Uterus (tissue), 4 donors: Measurements from ENCODE around the gene ATP6V1B1. TPM values are rescaled to one million over a fixed set of nuclear protein-coding genes. Genes with fewer than 3 reads are reported as not detected.

Source experiments
- DNase-seq, 2 donors: peaks; one replicate each; pipeline ENCODE4 v3.0.0-alpha.2; 2019 to 2020
- H3K27ac ChIP-seq, 2 donors: fragments of 200-600 bp; sonication (generic); 1 replicate in 1 of 2; 2 replicates in 1 of 2; pipeline ENCODE4 v1.5.1; 2016 to 2018
- H3K27me3 ChIP-seq, 2 donors: fragments of 200-600 bp; sonication (generic); one replicate each; pipeline ENCODE4 v1.5.1; 2018 to 2019; ENCODE audit warnings: control low read depth in 1 of 2
- H3K36me3 ChIP-seq, 2 donors: fragments of 200-600 bp; sonication (generic); one replicate each; pipeline ENCODE4 v1.5.1; 2019; ENCODE audit warnings: control low read depth in 1 of 2
- H3K4me1 ChIP-seq, 2 donors: fragments of 200-600 bp; sonication (generic); one replicate each; pipeline ENCODE4 v1.5.1; 2018 to 2019; ENCODE audit warnings: control low read depth in 1 of 2
- H3K4me3 ChIP-seq, 2 donors: fragments of 200-600 bp; sonication (generic); 1 replicate in 1 of 2; 2 replicates in 1 of 2; pipeline ENCODE4 v1.5.1; 2018 to 2019; ENCODE audit warnings: mild to moderate bottlenecking in 1 of 2
- H3K9me3 ChIP-seq, 2 donors: fragments of 200-600 bp; sonication (generic); one replicate each; pipeline ENCODE4 v1.5.1; 2019; ENCODE audit warnings: control low read depth in 1 of 2
- CTCF ChIP-seq, 4 experiments: fragments of 200-600 bp in 2 of 4; fragments of 450-650 bp in 2 of 4; sonication (generic) in 2 of 4; IDR thresholded peaks; one replicate each; pipeline ENCODE4 v1.5.1; 2016 to 2019; ENCODE audit warnings: antibody characterized with exemption in 4 of 4, mild to moderate bottlenecking in 2 of 4, moderate library complexity in 1 of 4
- POLR2A ChIP-seq, 2 donors: fragments of 450-650 bp; IDR thresholded peaks; one replicate each; pipeline ENCODE4 v1.6.1; 2016; ENCODE audit warnings: antibody characterized with exemption in 2 of 2, mild to moderate bottlenecking in 1 of 2, moderate library complexity in 1 of 2
- intact Hi-C: fragments of 100-400 bp; cut with DNase I; formaldehyde crosslinking; loops from one replicate; pipeline ENCODE4 v1.15.1; 2023; ENCODE audit warnings: low total_unique reads
- total RNA-seq, 4 donors: library from RNA; depleted of rRNA in 3 of 4; stranded (reverse); fragments of >200 nt in 3 of 4; gene quantifications; one replicate each; pipeline versions ENCODE4 v1.1.0 to v1.2.4, GENCODE V29; 2014 to 2023
- donor health status: DM: yes; HTN: yes; CAD: no.

The ATP6V1B1 gene
- total RNA-seq, 4 donors from 2014 or later, result 3.4 to 3.7 TPM; not detected in 2

- TF ChIP-seq POLR2A (IDR thresholded peaks at IDR 0.05), result no peak
- peaks cover 3 to 47% of the 10 kb centered on the region in 2 donors for H3K27me3 ChIP-seq
These were observed 43.0 kb upstream of the ATP6V1B1 start for GRCh38 chr2:70892750-70893149.

GRCh38 chr2:70893186-70893585 lies 42.5 kb upstream of the ATP6V1B1 start:
- no peaks in the 10 kb centered on the region for H3K36me3 ChIP-seq
- no peak overlapping the region for H3K27ac ChIP-seq
- peaks cover 0 to 6% of the 10 kb centered on the region in 2 donors for H3K4me1 ChIP-seq
- TF ChIP-seq POLR2A (IDR thresholded peaks at IDR 0.05) (no peak), CTCF (IDR thresholded peaks at IDR 0.05) (no peak)
- H3K9me3 ChIP-seq, result no peaks in the 10 kb centered on the region
- H3K27me3 ChIP-seq, result peaks cover 0 to 47% of the 10 kb centered on the region in 2 donors
- H3K4me3 ChIP-seq, result no peak overlapping the region
- intact Hi-C loops, result no loop called here
- DNase-seq, result no peak

More at GRCh38 chr2:70892750-70893149, 43.0 kb upstream of the ATP6V1B1 start:
- intact Hi-C loops, result no loop called here
- H3K27ac ChIP-seq, result no peak overlapping the region
- H3K9me3 ChIP-seq, result no peaks in the 10 kb centered on the region
- no peak for DNase-seq
- H3K4me1 ChIP-seq, result peaks cover 0 to 6% of the 10 kb centered on the region in 2 donors
- H3K36me3 ChIP-seq, result no peaks in the 10 kb centered on the region
- no peak overlapping the region for H3K4me3 ChIP-seq

- intact Hi-C loops, result no loop called here
- H3K9me3 ChIP-seq, result no peaks in the 10 kb centered on the region
- peaks cover 0 to 41% of the 10 kb centered on the region in 2 donors for H3K27me3 ChIP-seq
- no peak for DNase-seq
- no peaks in the 10 kb centered on the region for H3K36me3 ChIP-seq
- peaks cover 0 to 5% of the 10 kb centered on the region in 2 donors for H3K4me1 ChIP-seq
- H3K27ac ChIP-seq, result no peak overlapping the region
- H3K4me3 ChIP-seq, result no peak overlapping the region
- TF ChIP-seq CTCF (IDR thresholded peaks at IDR 0.05) (no peak), POLR2A (IDR thresholded peaks at IDR 0.05) (no peak)
These were observed 40.9 kb upstream of the ATP6V1B1 start for GRCh38 chr2:70894765-70895164.

- Histone ChIP-seq H3K27me3 (peaks cover 0 to 38% of the 10 kb centered on the region in 2 donors), H3K4me3 (no peak overlapping the region), H3K4me1 (peaks cover 0 to 10% of the 10 kb centered on the region in 2 donors), H3K9me3 (no peaks in the 10 kb centered on the region), H3K27ac (no peak overlapping the region), H3K36me3 (no peaks in the 10 kb centered on the region)
- TF ChIP-seq CTCF (IDR thresholded peaks at IDR 0.05), result no peak
- TF ChIP-seq POLR2A (IDR thresholded peaks at IDR 0.05), result no peak
- no peak for DNase-seq
- intact Hi-C loops, result no loop called here
These were observed 40.5 kb upstream of the ATP6V1B1 start for GRCh38 chr2:70895249-70895648.

- Histone ChIP-seq H3K4me1 (peaks cover 0 to 19% of the 10 kb centered on the region in 2 donors), H3K9me3 (no peaks in the 10 kb centered on the region), H3K36me3 (no peaks in the 10 kb centered on the region), H3K27ac (no peak overlapping the region), H3K27me3 (peaks cover 0 to 36% of the 10 kb centered on the region in 2 donors), H3K4me3 (no peak overlapping the region)
- DNase-seq, result no peak
- TF ChIP-seq CTCF (IDR thresholded peaks at IDR 0.05) (no peak), POLR2A (IDR thresholded peaks at IDR 0.05) (no peak)
- intact Hi-C loops, result no loop called here
These were observed 39.5 kb upstream of the ATP6V1B1 start for GRCh38 chr2:70895998-70896764.
